Heart left ventricle (tissue), 16 donors: ENCODE measurements around the gene CHKA. TPM values are rescaled to one million over a fixed set of nuclear protein-coding genes. Genes with fewer than 3 reads are reported as not detected.

Experiments
- ATAC-seq, 4 donors: fragments of 200-7000 bp; cut with Tn5 transposase; one replicate each; pipeline ENCODE4 v1.9.1; 2020 to 2022; ENCODE audit warnings: moderate library complexity in 4 of 4, mild to moderate bottlenecking in 3 of 4, moderate number of reproducible peaks in 1 of 4
- DNase-seq, 5 donors: peaks; one replicate each; pipeline ENCODE4 v3.0.0-alpha.2; 2020
- H3K27ac ChIP-seq, 12 donors: fragments of 200-600 bp; sonication (generic) in 4 of 12; one replicate each; pipeline versions ENCODE4 v1.5.0 to v1.8.0; 2016 to 2022; ENCODE audit warnings: mild to moderate bottlenecking in 2 of 12
- H3K27me3 ChIP-seq, 9 donors: fragments of 200-600 bp; sonication (generic) in 2 of 9; one replicate each; pipeline versions ENCODE4 v1.5.1 to v1.8.0; 2016 to 2022; ENCODE audit warnings: mild to moderate bottlenecking in 3 of 9
- H3K36me3 ChIP-seq, 9 donors: fragments of 200-600 bp; sonication (generic) in 2 of 9; one replicate each; pipeline versions ENCODE4 v1.5.0 to v1.8.0; 2018 to 2022; ENCODE audit warnings: mild to moderate bottlenecking in 2 of 9
- H3K4me1 ChIP-seq, 12 donors: fragments of 200-600 bp; sonication (generic) in 4 of 12; one replicate each; pipeline versions ENCODE4 v1.5.0 to v1.8.0; 2016 to 2022; ENCODE audit warnings: mild to moderate bottlenecking in 3 of 12
- H3K4me3 ChIP-seq, 12 donors: fragments of 200-600 bp; sonication (generic) in 4 of 12; one replicate each; pipeline versions ENCODE4 v1.5.0 to v1.8.0; 2017 to 2022; ENCODE audit warnings: mild to moderate bottlenecking in 9 of 12, moderate library complexity in 4 of 12
- H3K9me3 ChIP-seq, 12 donors: fragments of 200-600 bp; sonication (generic) in 4 of 12; one replicate each; pipeline versions ENCODE4 v1.5.0 to v1.8.0; 2016 to 2022; ENCODE audit warnings: mild to moderate bottlenecking in 1 of 12
- POLR2A ChIP-seq, 2 donors: fragments of 450-650 bp; IDR thresholded peaks; one replicate each; pipeline ENCODE4 v1.6.1; 2017; ENCODE audit warnings: antibody characterized with exemption in 2 of 2, mild to moderate bottlenecking in 2 of 2, moderate library complexity in 2 of 2
- WGBS, 4 donors: extraction: QIAGEN DNeasy Blood & Tissue Kit in 2 of 4; methylation state at CpG; one replicate each; pipeline versions ENCODE4 v1.1.5 to v1.1.7; 2013 to 2018; 5-methylcytosine and 5-hydroxymethylcytosine counted together
- intact Hi-C, 10 donors: fragments of 100-400 bp; cut with DNase I; formaldehyde crosslinking; loops; one replicate each; pipeline versions ENCODE4 v1.11.1 to v1.14.2; 2022
- polyA plus RNA-seq, 2 donors: library from polyadenylated mRNA; stranded (reverse); fragments of 200-250 nt; gene quantifications; one replicate each; pipeline ENCODE4 v1.2.3, GENCODE V29; 2013
- total RNA-seq, 9 donors: library from RNA; depleted of rRNA in 2 of 9; stranded (reverse); fragments of >200 nt in 2 of 9; fragmentation: NEBNext Ultra II Directional in 3 of 9; extraction: Animal tissue kit (Norgen Biotek cat#: 25700) in 3 of 9; gene quantifications; one replicate each; pipeline versions ENCODE4 v1.1.0 to v1.2.4, GENCODE V29; 2016 to 2023
- TF ChIP-seq, protein P1 (sequence below), 12 donors: fragments of 200-600 bp; sonication (generic) in 4 of 12; IDR thresholded peaks; one replicate each; pipeline versions ENCODE4 v1.5.0 to v1.8.0; 2018 to 2022; ENCODE audit warnings: antibody characterized with exemption in 12 of 12, mild to moderate bottlenecking in 5 of 12
- donor health status: ischemic (EF 13 %, LVEDD 7.1; RV severe dilation, severe dysfunction).
- donor health status: healthy with polysubstance abuse.
- donor health status: DM: no; HTN: yes; CAD: no.
- donor health status: DM: no; HTN: no; CAD: no.
- donor health status: ischemic (EF 25% LVEDD 6.9; RV normal size, moderate dysfunction).
- donor health status: ischemic (EF 25% LVEDD 5.7; RV mildly dilated, moderate dysfunction).
- donor health status: healthy.
- donor health status: DM: yes; HTN: yes; CAD: no.
- donor health status: ischemic (EF 35%, LVEDD 5.7; RV mildly dilated, moderate dysfunction).
- donor health status: nonischemic (EF 11% LVEDD 7.7; RV severe dilation, severe dysfunction).
- donor health status: DM: yes; HTN: yes; CAD: no.
- donor health status: PGD.
- donor health status: ischemic (EF 29% LVEDD 5.4; RV normal size, mild dysfunction).
- donor health status: nonischemic (EF 23%, LVEDD 6.1; RV moderate dilation, normal function).

CHKA gene
- total and polyA plus RNA-seq, 11 donors, result 6.1 to 22.9 (median 9.1) TPM

DNA sequence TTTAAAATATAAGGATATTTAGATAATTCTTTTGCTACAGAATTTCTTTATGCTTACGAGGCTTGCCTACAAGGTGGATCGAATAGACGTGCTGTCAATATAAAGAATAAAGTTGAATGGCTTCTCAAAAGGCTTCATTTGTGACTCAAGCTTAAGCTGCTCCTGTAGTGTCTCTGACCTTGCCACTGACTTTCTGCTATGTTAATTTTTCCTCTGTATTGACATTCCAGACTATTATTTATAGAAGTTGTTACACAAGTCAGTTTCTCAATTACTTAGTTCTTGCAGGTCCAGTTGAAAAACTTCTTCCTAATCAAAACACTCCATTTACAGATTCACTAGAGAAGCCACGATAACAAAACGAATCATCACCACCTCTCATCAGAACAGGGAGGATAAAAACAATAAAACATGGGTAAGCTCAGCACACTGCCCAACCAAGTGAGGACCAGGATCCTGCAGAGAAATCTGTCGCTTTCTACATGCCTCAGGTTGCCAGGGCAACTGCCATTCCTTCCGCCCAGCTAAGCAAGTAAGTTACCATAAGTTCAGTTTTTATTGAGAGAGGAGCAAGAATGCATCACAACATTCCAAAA lies 39.0 kb upstream of the CHKA start:
- no peaks in the 10 kb centered on the region for H3K9me3 ChIP-seq
- H3K36me3 ChIP-seq, result peaks cover 0 to 80% (median 63%) of the 10 kb centered on the region in 9 donors
- WGBS, 4 donors, result 71 to 85% (median 83%) methylated on average over 7 of the region's 7 CpGs
- H3K27ac ChIP-seq, result no peak overlapping the region
- DNase-seq (no peak), ATAC-seq (peak in 1 of 4 donors; percentile 41)
- no peaks in the 10 kb centered on the region for H3K27me3 ChIP-seq
- intact Hi-C loops, result no loop called here
- H3K4me1 ChIP-seq, result no peaks in the 10 kb centered on the region
- H3K4me3 ChIP-seq, result no peak overlapping the region
- TF ChIP-seq POLR2A (IDR thresholded peaks at IDR 0.05), result no peak
- TF ChIP-seq, protein P1, sequence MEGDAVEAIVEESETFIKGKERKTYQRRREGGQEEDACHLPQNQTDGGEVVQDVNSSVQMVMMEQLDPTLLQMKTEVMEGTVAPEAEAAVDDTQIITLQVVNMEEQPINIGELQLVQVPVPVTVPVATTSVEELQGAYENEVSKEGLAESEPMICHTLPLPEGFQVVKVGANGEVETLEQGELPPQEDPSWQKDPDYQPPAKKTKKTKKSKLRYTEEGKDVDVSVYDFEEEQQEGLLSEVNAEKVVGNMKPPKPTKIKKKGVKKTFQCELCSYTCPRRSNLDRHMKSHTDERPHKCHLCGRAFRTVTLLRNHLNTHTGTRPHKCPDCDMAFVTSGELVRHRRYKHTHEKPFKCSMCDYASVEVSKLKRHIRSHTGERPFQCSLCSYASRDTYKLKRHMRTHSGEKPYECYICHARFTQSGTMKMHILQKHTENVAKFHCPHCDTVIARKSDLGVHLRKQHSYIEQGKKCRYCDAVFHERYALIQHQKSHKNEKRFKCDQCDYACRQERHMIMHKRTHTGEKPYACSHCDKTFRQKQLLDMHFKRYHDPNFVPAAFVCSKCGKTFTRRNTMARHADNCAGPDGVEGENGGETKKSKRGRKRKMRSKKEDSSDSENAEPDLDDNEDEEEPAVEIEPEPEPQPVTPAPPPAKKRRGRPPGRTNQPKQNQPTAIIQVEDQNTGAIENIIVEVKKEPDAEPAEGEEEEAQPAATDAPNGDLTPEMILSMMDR (IDR thresholded peaks at IDR 0.05), result no peak

DNA sequence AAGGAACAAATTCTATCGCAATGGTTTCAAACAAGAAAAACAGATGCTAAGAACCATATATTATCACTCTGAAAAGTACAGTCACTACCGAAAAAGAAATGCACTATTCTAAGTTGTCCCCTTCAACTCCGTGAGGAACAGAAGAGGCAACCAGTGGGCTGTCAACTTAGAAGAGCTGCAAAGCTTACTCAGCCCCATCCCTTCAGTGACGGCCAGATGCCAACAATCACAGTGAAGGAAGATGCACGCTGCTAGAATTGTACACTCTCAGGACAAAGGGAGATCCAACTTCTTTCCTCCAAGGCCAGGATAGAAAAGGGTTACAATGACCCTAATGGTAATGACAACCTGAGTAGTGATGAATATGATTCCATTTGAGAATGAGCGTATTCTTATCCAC lies 38.5 kb upstream of the CHKA start:
- DNase-seq, result no peak
- intact Hi-C loops, result no loop called here
- H3K36me3 ChIP-seq, result peaks cover 0 to 79% (median 62%) of the 10 kb centered on the region in 9 donors
- H3K27me3 ChIP-seq, result no peaks in the 10 kb centered on the region
- H3K9me3 ChIP-seq, result no peaks in the 10 kb centered on the region
- H3K4me1 ChIP-seq, result no peaks in the 10 kb centered on the region
- TF ChIP-seq POLR2A (IDR thresholded peaks at IDR 0.05), result no peak
- TF ChIP-seq, protein P1 (IDR thresholded peaks at IDR 0.05), result no peak
- ATAC-seq, result no peak
- 66 to 87% (median 72%) methylated on average over 6 of the region's 6 CpGs for WGBS, 4 donors
- no peak overlapping the region for H3K27ac ChIP-seq
- H3K4me3 ChIP-seq, result no peak overlapping the region

GRCh38 chr11:68159161-68159560 lies 38.0 kb upstream of the CHKA start:
- Histone ChIP-seq H3K27me3 (no peaks in the 10 kb centered on the region), H3K27ac (no peak overlapping the region), H3K4me3 (no peak overlapping the region), H3K4me1 (no peaks in the 10 kb centered on the region), H3K9me3 (no peaks in the 10 kb centered on the region), H3K36me3 (peaks cover 0 to 74% (median 57%) of the 10 kb centered on the region in 9 donors)
- ATAC-seq, result no peak
- no peak for DNase-seq
- WGBS, 4 donors, result 92 to 95% (median 94%) methylated on average over 9 of the region's 9 CpGs
- intact Hi-C loops, result no loop called here
- no peak for TF ChIP-seq POLR2A (IDR thresholded peaks at IDR 0.05)
- TF ChIP-seq, protein P1 (IDR thresholded peaks at IDR 0.05), result no peak

- H3K4me1 ChIP-seq, result no peaks in the 10 kb centered on the region
- H3K27me3 ChIP-seq, result no peaks in the 10 kb centered on the region
- no peaks in the 10 kb centered on the region for H3K9me3 ChIP-seq
- ATAC-seq, result no peak
- no peak for DNase-seq
- TF ChIP-seq, protein P1 (IDR thresholded peaks at IDR 0.05), result no peak
- TF ChIP-seq POLR2A (IDR thresholded peaks at IDR 0.05), result no peak
- H3K4me3 ChIP-seq, result no peak overlapping the region
- intact Hi-C loops, result no loop called here
- 96 to 97% (median 96%) methylated on average over 14 of the region's 14 CpGs for WGBS, 4 donors
- peaks cover 0 to 68% (median 51%) of the 10 kb centered on the region in 9 donors for H3K36me3 ChIP-seq
- no peak overlapping the region for H3K27ac ChIP-seq
Measured at GRCh38 chr11:68158580-68158979, 37.4 kb upstream of the CHKA start.
